NCI-H2196 treated with DMSO at 0.1 percent for 48 hours (cell line): ENCODE results near the gene GAB2.
"Not testable (repeated sequence)": the region's sequence is repeated elsewhere in the genome, so short reads cannot be mapped to it uniquely, and the experiment has no call there.

Source experiments
- DNase-seq: peaks from one replicate; lab custom pipeline; 2025; ENCODE audit not compliant: unreplicated experiment; lab: John Stamatoyannopoulos, UW

The GAB2 gene

GRCh38 chr11:78190871-78191538, 226.6 kb downstream of the GAB2 start:
- no peak for DNase-seq

- no peak for DNase-seq
Observed at GRCh38 chr11:78190374-78190773, 227.2 kb downstream of the GAB2 start.

GRCh38 chr11:78189851-78190250, 227.8 kb downstream of the GAB2 start:
- DNase-seq: no peak

DNA sequence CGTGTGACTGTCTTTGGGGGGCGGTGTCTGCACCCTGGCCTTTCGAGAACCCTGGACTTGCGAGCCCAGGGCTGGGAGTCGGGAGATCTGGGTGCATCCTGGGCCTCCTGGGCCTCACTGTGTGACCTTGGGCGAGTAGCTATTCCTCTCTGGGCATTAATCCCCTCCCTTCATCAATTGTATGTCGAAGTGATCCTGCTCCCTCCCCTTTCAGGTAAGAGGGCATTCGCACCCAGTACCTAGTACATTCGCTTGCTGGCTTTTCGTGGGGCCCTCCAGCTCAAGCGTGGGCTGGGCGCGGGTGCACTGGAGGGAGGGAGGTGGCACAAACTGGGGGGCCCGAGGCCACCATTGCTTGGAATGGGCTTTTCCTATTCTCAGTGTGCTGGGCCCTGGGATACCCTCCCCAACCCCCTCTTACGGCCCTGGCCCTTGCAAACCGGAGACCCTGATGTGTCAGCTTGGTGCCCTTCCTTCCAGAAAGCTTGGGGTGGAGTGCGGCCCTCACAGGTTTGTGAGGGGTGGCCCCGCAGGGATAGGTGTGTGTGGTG, 228.4 kb downstream of the GAB2 start:
- no peak for DNase-seq

GRCh38 chr11:78188286-78189173, 229.1 kb downstream of the GAB2 start, which contains the start of the genes KCTD21 and USP35:
KCTD21 (minus strand) TSS chr11:78188626; CDS start chr11:78174554, 14,072 bp downstream.
USP35 (plus strand) TSS chr11:78188919; CDS start chr11:78196246, 7,327 bp downstream.
- peak; percentile 96 for DNase-seq

GRCh38 chr11:78187366-78188285, 230.0 kb downstream of the GAB2 start:
- DNase-seq: no peak

DNA sequence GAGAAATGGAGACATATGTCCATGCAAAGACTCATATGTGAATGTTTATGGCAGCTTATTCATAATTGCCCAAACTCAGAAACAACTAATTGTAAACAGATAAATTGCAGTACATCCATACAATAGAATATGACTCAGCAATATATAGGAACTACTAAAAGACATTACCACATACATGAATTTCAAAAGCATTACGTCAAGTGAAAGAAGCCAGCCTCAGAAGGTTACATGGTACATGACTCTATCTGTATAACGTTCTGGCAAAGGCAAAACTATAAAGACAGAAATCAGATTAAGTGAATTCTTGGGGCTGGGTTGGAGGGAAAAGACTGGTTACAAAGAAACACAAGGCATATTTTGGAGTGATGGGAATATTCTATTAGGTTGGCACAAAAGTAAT, 236.4 kb downstream of the GAB2 start:
- no peak for DNase-seq

DNA sequence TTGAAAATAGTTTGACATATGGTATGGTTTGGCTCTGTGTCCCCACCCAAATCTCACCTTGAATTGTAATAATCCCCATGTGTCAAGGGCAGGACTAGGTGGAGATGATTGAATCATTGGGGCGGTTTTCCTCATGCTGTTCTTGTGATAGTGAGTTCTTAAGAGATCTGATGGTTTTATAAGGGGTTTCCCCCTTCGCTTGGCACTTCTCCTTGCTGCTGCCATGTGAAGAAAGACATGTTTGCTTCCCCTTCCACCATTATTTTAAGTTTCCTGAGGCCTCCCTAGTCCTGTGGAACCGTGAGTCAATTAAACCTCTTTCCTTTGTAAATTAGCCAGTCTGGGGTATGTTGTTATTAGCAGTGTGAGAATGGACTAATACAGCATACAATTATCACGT, 236.9 kb downstream of the GAB2 start:
- no peak for DNase-seq

GRCh38 chr11:78179459-78180071, 238.1 kb downstream of the GAB2 start:
- no peak for DNase-seq

DNA sequence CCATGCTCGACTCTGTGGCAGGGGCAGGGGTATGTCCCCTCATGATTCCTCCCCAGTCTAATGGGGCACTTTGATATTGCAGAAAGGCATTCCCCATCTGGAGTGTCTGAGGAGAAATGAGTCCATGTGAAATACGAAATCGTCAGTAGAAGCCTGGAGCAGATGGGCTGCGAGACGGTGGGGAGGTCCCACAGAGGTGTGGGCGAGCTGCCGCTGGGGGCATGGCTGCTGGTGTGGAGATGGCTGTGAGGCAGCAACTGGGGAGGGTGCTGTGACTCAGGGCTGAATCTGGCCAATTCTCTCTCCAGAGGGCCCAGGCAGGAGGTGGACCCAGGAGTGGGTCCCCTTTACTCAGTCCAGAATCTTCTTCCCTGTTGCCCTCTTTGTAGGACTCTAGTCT, 240.4 kb downstream of the GAB2 start:
- DNase-seq: no peak

DNA sequence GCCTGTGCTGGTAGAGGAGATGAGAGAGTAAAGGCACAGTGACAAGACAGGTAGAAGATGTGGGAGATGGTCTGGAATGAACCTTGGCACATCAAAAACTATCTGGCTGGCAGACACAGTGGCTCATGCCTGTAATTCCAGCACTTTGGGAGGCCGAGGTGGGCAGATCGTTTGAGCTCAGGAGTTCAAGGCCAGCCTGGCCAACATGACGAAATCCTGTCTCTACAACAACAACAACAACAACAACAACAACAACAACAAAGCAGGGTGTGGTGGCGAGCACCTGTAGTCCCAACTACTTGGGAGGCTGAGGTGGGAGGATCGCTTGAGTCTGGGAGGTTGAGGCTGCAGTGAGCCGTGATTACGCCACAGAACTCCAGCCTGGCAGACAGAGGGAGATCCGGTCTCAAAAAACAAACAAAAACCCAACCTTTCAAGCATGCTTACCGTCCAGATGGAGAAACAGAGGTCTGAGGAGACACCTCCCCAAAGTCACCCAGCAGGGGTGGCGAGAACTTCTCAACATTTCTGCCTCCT, 240.9 kb downstream of the GAB2 start:
- no peak for DNase-seq

GRCh38 chr11:78175862-78176261, 241.8 kb downstream of the GAB2 start:
- not testable (repeated sequence) for DNase-seq

- no peak for DNase-seq
Observed at GRCh38 chr11:78171951-78172350, 245.7 kb downstream of the GAB2 start.

GRCh38 chr11:78170874-78171549, 246.6 kb downstream of the GAB2 start:
- DNase-seq: no peak

DNA sequence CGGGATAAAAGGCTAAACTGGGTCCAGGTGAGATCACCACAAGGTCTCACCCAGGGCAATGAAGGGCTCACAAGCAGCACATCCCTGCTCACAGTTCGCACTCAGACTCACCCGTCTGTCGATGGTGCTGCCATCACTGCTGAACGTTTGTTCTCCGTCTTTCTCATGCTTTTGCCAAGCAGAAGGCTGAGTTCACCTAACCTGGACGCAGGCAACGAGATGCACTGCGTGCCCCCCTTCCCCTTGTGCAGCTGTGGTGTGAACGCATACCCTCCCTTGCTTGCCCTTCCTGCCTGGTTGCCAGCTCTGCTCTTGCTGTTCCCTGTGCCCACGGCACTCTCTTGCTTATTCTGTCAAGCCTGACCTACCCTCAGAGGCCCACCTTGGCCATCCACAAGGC, 247.2 kb downstream of the GAB2 start:
- DNase-seq: no peak

DNA sequence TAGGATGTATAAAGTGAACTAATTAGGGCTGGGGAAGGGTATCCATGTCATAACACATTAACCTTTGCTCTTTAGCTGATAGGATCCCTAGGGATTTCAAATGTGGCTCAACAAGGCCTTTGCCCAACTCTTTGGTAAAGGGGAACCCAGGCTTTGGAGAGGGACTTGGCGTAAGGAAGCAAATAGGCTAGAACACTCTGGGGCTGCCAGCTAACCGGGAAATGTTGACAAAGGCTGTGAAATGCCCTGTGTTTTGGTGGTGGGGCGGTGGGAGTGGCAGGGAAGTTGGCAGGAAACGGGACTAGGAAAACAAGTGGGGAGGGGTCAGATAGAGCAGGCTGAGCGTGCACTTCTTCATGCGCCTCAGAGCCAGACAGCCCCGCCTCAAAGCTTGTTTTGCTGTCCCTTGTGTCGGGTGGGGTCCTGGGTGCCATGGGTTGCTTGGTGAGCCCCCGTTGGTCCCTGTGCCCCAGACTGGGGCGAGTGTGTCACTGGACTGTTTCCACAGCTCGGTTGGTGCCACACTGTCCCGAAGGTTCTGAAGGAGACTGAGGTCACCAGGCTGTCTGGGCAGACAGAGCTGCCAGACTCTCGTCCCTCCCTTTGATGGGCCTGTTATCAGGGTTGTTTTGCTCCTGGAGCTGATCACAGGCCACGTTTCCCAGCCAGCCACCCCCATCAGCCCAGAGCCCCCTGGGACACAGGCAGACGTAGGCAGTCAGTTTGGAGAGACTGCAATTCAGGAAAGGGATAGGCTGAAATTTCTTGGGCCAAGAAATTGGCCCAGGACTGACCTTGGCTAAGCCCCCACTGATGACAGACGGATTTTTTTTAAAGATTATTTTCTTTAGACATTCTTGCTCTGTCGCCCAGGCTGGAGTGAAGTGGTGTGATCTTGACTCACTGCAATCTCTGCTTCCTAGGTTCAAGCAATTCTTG, 248.8 kb downstream of the GAB2 start:
- DNase-seq: no peak

- no peak for DNase-seq
Observed at GRCh38 chr11:78166855-78167469, 250.7 kb downstream of the GAB2 start.
